GM19395 (cell line): ENCODE data around the gene CENPB.
A peak's percentile ranks its signal among the peaks of the same experiment; 100 is the strongest.
"Not testable (repeated sequence)": the region's sequence is repeated elsewhere in the genome, so short reads cannot be mapped to it uniquely, and the experiment has no call there.

Experiments
- ATAC-seq: cut with Tn5 transposase; IDR thresholded peaks from one replicate; pipeline ENCODE4 v1.9.1; 2021; ENCODE audit warnings: mild to moderate bottlenecking, moderate library complexity; ENCODE audit not compliant: unreplicated experiment

The CENPB gene

GRCh38 chr20:3811467-3812258 is 25.1 kb upstream of the CENPB start:
- ATAC-seq, result no peak

DNA sequence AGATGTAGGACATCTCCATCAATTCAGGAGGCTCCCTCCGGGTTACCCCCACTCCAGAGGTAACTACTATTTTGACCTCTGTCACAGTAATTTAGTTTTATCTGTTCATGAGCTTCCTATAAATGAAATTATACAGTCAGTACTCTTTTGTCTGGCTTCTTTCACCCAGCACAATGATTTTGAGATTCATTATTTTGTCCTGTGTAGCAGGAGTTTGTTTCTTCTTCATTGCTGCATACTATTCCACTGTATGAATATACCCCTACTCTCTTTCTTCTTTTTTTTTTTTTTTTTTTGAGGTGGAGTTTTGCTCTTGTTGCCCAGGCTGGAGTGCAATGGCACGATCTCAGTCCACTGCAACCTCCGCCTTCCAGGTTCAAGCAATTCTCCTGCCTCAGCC is 22.0 kb upstream of the CENPB start:
- ATAC-seq, result no peak

DNA sequence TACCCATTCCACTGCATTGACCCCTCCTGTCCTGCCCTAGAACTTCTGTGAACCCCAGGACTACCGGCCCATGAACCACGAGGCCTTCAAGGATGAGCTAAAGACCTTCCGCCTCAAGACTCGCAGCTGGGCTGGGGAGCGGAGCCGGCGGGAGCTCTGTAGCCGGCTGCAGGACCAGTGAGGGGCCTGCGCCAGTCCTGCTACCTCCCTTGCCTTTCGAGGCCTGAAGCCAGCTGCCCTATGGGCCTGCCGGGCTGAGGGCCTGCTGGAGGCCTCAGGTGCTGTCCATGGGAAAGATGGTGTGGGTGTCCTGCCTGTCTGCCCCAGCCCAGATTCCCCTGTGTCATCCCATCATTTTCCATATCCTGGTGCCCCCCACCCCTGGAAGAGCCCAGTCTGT is 18.2 kb upstream of the CENPB start:
- ATAC-seq, result no peak

DNA sequence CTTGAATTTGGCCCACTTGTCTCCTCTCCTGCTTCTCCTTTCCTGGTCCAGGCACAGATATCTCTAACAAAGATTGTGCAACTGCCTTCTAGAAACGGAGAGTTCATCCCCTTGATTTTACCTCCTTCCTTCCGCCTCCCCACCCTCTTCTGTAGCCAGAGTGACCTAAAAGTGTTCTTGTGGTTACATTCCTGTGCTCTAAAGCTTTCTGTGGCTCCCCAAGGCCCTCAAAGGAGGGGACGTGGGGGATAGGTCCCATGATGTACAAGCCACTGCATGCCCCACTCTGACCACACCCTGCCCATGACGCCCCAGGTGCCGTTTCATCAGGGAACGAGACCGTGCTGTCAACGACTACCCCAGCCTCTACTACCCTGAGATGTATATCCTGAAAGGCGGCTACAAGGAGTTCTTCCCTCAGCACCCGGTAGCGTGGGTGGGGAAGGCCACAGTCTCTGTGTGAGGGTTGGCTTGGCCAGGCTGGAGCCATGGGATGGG is 17.8 kb upstream of the CENPB start:
- ATAC-seq, result no peak

GRCh38 chr20:3803854-3804253 is 17.3 kb upstream of the CENPB start:
- ATAC-seq, result no peak

GRCh38 chr20:3803289-3803688 is 16.7 kb upstream of the CENPB start:
- no peak for ATAC-seq

DNA sequence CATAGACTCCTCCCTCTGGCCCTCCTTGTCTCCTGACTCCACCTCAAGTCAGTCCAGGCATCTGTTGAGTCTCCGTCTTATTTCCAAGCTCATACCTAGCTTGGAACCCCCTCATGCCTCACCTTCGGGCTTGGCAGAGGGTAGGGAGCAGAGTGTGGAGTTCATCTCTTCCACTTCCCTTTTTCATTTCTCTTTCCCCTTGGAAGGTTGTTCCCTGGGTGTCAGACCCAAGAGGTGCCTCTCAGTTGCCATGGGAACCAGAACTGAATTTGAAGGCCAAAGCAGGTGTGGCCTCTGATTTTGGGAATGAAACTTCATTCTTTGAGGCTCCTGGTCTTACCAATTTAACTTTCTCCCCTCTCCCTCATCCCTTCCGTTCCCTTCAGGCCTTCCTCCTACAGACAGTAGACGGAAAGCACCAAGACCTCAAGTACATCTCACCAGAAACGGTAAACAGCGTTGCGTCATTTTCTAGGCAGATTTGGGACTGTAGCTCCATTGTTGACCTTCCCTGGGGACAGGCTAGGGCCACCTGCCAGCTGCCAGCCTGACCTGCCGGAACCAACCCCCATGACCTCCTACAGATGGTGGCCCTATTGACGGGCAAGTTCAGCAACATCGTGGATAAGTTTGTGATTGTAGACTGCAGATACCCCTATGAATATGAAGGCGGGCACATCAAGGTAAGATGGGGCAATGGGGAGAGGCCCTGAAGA is 16.1 kb upstream of the CENPB start:
- no peak for ATAC-seq

- ATAC-seq, result no peak
These were observed 15.3 kb upstream of the CENPB start for GRCh38 chr20:3801846-3802245.

GRCh38 chr20:3801299-3801698 is 14.8 kb upstream of the CENPB start:
- no peak for ATAC-seq

DNA sequence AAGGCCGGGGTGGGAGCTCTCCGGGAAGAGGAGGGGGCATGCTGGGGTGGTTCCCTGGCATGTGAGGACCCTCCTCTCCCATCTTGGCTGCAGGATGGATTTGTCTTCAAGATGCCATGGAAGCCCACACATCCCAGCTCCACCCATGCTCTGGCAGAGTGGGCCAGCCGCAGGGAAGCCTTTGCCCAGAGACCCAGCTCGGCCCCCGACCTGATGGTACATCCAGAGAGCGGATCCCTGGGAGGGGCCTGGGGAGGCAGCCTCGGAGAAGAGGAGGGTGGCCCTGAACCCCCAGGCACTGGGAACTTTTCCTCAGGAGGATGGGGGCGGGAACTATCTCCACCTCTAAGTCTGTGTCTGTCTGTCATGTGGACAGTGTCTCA is 14.3 kb upstream of the CENPB start:
- no peak for ATAC-seq

- ATAC-seq, result no peak
These were observed 13.8 kb upstream of the CENPB start for GRCh38 chr20:3800256-3800877.

GRCh38 chr20:3798908-3799248 is 12.3 kb upstream of the CENPB start:
- no peak for ATAC-seq

GRCh38 chr20:3798373-3798768 is 11.8 kb upstream of the CENPB start:
- no peak for ATAC-seq

- ATAC-seq, result no peak
These were observed 11.2 kb upstream of the CENPB start for GRCh38 chr20:3797592-3798372.

DNA sequence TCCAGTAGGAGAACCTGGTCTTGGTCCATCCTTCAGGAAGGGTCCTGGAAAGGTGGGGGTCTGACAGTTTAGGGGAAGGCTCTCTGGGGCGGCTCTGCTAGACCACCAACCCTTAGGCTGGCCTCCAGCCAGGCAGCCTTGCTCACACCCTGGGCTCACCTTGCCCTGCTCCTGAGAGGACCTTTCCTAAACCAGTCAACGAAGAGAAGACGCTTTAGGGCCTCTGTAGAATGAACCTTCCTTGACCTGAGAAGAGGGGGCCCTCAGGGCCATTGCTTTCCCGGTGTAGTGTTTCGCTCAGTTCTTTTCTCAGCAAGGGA is 10.6 kb upstream of the CENPB start:
- ATAC-seq, result no peak

DNA sequence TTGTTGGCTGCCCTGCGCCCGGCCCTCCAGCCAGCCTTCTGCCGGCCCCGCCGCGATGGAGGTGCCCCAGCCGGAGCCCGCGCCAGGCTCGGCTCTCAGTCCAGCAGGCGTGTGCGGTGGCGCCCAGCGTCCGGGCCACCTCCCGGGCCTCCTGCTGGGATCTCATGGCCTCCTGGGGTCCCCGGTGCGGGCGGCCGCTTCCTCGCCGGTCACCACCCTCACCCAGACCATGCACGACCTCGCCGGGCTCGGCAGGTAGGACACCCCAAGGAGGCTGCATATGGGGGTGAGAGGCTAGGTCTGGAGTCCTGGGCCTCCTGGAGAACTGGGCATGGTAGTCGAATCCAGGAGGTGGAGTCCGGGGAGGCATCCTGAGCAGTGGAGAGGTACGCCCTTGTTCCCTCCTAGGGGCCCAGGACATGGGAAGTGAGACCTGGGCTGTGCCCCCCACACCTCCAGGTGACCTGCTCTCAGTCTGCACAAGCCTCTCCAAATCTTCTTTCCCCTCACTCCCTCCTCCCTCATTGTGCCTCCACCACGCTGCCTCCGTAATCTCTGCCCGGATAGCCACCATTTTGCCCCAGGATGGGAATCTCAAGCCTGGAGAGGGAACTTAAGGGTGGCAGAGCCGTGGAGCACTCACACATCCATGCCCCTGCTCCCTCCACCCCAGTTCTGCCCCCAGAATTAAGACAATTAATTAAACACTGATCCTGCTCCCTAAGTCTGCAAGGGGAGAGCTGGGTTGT is 10.1 kb upstream of the CENPB start:
- no peak for ATAC-seq

DNA sequence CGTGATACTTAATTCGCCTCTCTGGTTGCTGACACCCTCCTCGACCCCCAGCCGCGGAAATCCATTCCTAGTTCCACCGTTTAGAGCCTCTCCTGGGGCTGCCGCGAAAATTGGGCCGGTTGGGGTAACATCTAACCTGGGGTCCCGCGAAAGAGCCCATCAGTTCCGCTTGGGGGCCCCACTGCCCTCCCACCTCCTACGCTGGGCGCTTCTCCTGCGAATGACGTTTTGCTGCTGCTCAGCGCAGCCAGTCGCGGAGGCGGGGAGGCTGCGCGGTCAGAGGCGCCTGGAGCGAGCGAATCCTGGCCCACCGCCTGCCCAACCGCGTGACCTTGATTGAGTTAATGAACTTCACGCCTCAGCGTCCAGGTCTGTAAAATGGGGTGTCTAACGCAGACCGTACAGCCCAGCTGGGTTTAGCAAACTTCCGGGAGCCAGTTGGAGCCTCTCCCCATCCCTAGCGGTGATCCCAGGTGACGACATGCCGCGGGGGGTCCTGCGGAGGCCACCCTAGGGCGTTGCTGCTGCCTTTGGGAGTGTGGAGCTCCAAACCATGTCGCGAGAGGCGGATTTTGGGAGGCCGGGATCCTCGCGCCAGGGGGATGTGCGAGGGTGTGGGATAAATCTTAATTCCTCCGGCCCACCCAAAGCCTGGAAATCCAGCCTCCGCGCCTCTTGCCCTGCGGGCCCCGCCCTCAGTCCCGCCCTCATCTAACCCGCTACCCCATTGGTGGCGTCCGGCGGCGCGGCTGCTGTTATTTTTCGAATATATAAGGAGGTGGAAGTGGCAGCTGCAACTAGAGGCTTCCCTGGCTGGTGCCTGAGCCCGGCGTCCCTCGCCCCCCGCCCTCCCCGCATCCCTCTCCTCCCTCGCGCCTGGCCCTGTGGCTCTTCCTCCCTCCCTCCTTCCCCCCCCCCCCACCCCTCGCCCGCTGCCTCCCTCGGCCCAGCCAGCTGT is 9.2 kb upstream of the CENPB start, which contains the start of gene CDC25B:
Gene CDC25B (plus strand): TSS at position 800 of the 958 bp plus-strand sequence. CDS start 222 bp downstream, outside the sequence.
- ATAC-seq, result peak; percentile 73

DNA sequence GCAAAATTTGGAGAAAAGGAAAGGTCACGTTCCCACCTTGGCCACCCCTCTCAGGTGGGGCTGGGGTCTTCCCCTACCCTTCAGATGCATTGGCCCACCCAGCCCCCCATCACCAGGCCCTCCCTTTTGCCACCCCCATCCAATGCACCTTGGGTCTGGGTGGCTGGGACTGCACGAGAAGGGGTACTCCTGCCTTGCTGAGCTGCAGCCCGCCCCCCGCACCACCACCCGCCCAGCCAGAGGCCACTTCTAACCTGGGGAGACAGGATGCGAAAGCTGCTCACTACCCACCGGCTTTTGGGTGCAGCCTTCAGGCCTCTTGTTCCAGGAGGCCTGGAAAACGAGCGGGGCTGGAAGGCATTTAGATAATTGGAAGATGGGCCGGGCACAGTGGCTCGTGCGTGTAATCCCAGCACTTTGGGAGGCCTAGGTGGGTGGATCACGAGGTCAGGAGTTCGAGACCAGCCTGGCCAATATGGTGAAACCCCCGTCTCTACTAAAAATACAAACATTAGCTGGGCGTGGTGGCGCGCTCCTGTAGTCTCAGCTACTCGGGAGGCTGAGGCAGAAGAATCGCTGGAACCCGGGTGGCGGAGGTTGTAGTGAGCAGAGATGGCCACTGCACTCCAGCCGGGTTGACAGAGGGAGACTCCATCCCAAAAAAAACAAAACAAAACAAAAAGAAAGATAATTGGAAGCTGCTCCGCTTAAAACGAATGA is 8.3 kb upstream of the CENPB start:
- no peak for ATAC-seq

- ATAC-seq, result not testable (repeated sequence)
These were observed 7.6 kb upstream of the CENPB start for GRCh38 chr20:3794168-3794567.
